Pancreas (tissue), 10 donors: ENCODE results near the gene CDC34. TPM values are rescaled to one million over a fixed set of nuclear protein-coding genes. Genes with fewer than 3 reads are reported as not detected.

Experiments used
- ATAC-seq, 4 donors: fragments of 200-7000 bp; cut with Tn5 transposase; one replicate each; pipeline versions ENCODE4 v1.8.0 to v1.9.1; 2020; ENCODE audit warnings: mild to moderate bottlenecking in 4 of 4, moderate library complexity in 4 of 4
- DNase-seq, 6 donors: peaks; one replicate each; pipeline ENCODE4 v3.0.0-alpha.2; 2020
- FAIRE-seq: peaks from 2 replicates; lab custom pipeline; 2012; peaks lifted over from hg19 to GRCh38; lab: Jason Lieb, UNC
- H3K27ac ChIP-seq, 4 donors: fragments of 200-600 bp; sonication (generic); 1 replicate in 3 of 4; 2 replicates in 1 of 4; pipeline versions ENCODE4 v1.5.0 to v1.8.0; 2020
- H3K27me3 ChIP-seq, 4 donors: fragments of 200-600 bp; one replicate each; pipeline ENCODE4 v1.8.0; 2021
- H3K36me3 ChIP-seq, 3 donors: fragments of 200-600 bp; sonication (generic) in 1 of 3; one replicate each; pipeline versions ENCODE4 v1.5.0 to v1.8.0; 2020 to 2021
- H3K4me1 ChIP-seq, 3 donors: fragments of 200-600 bp; one replicate each; pipeline ENCODE4 v1.8.0; 2021
- H3K4me3 ChIP-seq, 4 donors: fragments of 200-600 bp; sonication (generic) in 2 of 4; one replicate each; pipeline versions ENCODE4 v1.5.0 to v1.8.0; 2020 to 2021
- H3K9me3 ChIP-seq, 4 donors: fragments of 200-600 bp; one replicate each; pipeline ENCODE4 v1.8.0; 2021
- WGBS, 2 donors: extraction: QIAGEN DNeasy Blood & Tissue Kit; methylation state at CpG; one replicate each; pipeline ENCODE4 v1.1.7; 2013; 5-methylcytosine and 5-hydroxymethylcytosine counted together
- intact Hi-C, 3 donors: fragments of 100-400 bp; cut with DNase I; formaldehyde crosslinking; loops; one replicate each; pipeline versions ENCODE4 v1.11.1 to v1.14.2; 2022
- polyA plus RNA-seq, 2 donors: library from polyadenylated mRNA; stranded (reverse); fragments of 200-250 nt; gene quantifications; one replicate each; pipeline ENCODE4 v1.2.3, GENCODE V29; 2013
- total RNA-seq, 6 donors: library from RNA; stranded (reverse); fragmentation: NEBNext Ultra II Directional in 4 of 6; extraction: Animal tissue kit (Norgen Biotek cat#: 25700) in 4 of 6; gene quantifications; one replicate each; pipeline versions ENCODE4 v1.2.1 to v1.2.4, GENCODE V29; 2021 to 2023
- TF ChIP-seq, protein P1 (sequence below), 4 donors: fragments of 200-600 bp; sonication (generic) in 3 of 4; IDR thresholded peaks; one replicate each; pipeline versions ENCODE4 v1.5.0 to v1.8.0; 2021; ENCODE audit warnings: antibody characterized with exemption in 4 of 4
- donor health status: healthy with polysubstance abuse.
- donor health status: DM: no; HTN: no; CAD: no; lungs with moderate emphysema.
- donor health status: DM: no; HTN: no; CAD: no.
- donor health status: control.
- donor health status: control.
- donor health status: Bipolar disorder and iron deficiency.
- donor health status: DM: yes; HTN: yes; CAD: no.
- donor health status: DM: no; HTN: no; CAD: no.
- donor health status: DM: no; HTN: no; CAD: no.
- donor health status: DM: yes; HTN: yes; CAD: no.

CDC34 gene
- total and polyA plus RNA-seq, 8 donors, result 26.2 to 107 (median 45.6) TPM

DNA sequence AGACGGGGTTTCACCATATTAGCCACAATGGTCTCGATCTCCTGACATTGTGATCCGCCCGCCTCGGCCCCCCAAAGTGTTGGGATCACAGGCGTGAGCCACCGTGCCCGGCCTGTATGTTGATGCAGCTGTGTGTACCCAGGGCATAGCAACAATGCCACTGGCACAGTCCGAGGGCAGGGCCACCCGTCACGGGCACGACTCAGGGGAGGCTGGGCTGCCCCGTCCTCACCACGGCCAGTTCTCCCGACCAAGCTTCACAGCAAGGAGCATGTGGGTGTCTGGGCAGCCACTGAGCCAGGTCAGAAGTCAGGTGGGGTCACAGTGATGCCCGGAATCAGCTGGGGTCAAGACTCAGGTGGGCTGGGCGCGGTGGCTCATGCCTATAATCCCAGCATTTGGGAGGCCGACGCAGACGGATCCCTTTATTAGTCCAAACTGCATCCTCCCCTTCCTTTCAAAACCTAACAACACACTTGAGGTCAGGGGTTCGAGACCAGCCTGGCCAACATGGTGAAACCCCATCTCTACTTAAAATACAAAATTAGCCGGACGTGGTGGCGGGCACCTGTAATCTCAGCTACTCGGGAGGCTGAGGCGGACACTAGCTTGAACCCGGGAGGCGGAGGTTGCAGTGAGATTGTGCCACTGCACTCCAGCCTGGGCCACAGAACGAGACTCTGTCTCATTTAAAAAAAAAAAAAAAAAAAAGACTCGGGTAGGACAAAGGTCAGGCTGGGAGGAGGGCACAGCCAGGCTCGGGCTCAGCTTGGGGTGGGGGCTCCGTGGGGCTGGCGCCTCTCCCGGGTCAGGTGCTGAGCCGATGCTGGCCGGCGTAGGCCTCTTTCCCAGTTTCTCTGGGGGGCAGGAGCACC lies 1.2 kb upstream of the CDC34 start:
- peak overlapping the region; percentile 77 to 94 (median 86) for H3K27ac ChIP-seq
- ATAC-seq (peak in 2 of 4 donors; percentile 10 to 15), FAIRE-seq (no peak), DNase-seq (peak in 3 of 6 donors; percentile 54 to 82 (median 58))
- WGBS, 2 donors, result 57 to 62% methylated on average over 38 of the region's 38 CpGs
- peak overlapping the region; percentile 87 to 100 (median 96) for H3K4me3 ChIP-seq
- intact Hi-C loops, result no loop called here
- no peaks in the 10 kb centered on the region for H3K9me3 ChIP-seq
- H3K4me1 ChIP-seq, result peaks cover 7 to 21% (median 12%) of the 10 kb centered on the region in 3 donors
- TF ChIP-seq, protein P1, sequence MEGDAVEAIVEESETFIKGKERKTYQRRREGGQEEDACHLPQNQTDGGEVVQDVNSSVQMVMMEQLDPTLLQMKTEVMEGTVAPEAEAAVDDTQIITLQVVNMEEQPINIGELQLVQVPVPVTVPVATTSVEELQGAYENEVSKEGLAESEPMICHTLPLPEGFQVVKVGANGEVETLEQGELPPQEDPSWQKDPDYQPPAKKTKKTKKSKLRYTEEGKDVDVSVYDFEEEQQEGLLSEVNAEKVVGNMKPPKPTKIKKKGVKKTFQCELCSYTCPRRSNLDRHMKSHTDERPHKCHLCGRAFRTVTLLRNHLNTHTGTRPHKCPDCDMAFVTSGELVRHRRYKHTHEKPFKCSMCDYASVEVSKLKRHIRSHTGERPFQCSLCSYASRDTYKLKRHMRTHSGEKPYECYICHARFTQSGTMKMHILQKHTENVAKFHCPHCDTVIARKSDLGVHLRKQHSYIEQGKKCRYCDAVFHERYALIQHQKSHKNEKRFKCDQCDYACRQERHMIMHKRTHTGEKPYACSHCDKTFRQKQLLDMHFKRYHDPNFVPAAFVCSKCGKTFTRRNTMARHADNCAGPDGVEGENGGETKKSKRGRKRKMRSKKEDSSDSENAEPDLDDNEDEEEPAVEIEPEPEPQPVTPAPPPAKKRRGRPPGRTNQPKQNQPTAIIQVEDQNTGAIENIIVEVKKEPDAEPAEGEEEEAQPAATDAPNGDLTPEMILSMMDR (IDR thresholded peaks at IDR 0.05), result no peak
- H3K27me3 ChIP-seq, result no peaks in the 10 kb centered on the region
- H3K36me3 ChIP-seq, result no peaks in the 10 kb centered on the region

DNA sequence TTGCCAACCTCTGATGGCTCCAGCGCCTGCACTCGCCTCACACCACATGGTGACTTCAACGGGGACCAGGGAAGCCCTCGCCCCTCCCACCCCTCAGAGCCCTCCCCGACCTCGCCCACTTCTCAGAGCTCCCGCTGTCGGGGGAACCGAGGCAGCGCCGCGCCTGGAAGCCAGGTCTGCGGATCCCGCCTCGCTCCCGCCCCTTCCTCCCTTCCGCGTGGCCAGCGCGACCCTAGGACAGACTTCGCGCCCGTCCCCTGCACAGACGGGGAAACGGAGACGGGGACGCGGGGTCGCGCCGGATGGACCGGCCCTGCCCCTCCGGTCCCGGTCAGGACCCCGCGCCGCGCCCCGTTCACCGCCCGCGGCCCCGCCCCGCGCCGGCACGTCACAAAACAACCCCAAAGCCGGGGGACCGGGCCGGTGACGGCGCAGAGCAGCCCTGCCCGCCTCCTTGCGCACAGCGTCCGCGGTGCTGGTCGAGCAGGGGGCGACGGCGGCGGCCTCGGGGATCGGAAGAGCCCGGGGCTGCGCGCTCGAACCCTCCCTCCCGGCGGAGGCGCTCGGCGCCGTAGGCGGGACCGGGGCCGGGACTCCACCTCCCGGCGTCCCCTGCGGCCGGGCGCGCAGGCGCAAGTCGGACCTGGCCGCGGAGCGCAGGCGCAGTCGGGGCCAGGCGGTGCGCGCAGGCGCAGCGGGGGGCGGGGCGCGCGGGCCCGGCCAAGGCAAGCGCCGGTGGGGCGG lies 379 bp upstream of the CDC34 start:
- no peaks in the 10 kb centered on the region for H3K9me3 ChIP-seq
- H3K27ac ChIP-seq, result peak overlapping the region; percentile 77 to 94 (median 86)
- H3K4me1 ChIP-seq, result peaks cover 7 to 23% (median 13%) of the 10 kb centered on the region in 3 donors
- H3K36me3 ChIP-seq, result peaks cover 0 to 2% (median 0%) of the 10 kb centered on the region in 3 donors
- peak; percentile 73 to 98 (median 91) for DNase-seq
- WGBS, 2 donors, result 0 to 1% methylated on average over 31 to 103 of the region's 103 CpGs
- TF ChIP-seq, protein P1 (IDR thresholded peaks at IDR 0.05), result no peak
- ATAC-seq, result peak; percentile 65 to 83 (median 80)
- H3K4me3 ChIP-seq, result peak overlapping the region; percentile 87 to 100 (median 96)
- intact Hi-C loops, result no loop called here
- H3K27me3 ChIP-seq, result no peaks in the 10 kb centered on the region
- FAIRE-seq, result no peak

DNA sequence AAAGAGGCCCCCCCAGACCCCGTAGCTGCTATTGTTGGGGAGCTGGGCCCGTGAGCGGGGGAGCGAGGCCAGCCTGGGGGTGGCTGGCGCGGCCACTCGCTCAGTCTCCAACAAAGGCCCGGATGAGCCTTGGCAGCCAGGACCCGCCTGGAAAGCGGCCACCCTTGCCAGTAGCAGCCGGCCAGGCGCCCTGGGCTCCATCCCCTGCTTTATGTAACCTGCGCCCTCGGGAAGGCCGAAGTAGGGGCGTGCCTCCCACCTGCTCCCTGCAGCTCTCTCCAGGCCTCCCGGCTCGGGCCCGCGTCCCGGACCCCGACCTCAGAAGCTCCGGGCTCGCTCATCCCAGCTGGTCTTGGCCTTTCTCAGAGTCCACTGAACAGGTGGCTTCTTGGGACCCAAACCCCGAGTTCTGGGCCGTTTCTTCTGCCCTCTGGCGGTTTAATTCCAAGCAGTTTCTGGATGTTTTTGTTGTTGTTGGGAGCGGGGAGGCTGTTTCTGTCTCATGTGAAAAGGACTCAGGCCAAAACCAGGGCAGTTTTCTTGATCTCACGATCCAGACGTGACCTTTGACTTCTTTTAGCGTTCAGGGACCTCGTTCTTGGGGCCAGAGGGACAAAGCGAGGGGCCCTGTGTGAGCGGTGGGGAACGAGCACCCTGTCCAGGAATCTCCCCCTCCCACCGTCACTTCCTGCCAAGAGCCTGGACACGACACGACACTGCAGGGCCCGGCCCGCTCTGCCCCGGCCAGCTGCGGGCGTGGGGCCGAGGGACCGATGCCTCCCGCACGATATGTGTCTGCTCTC lies 1.2 kb downstream of the CDC34 start:
- peaks cover 7 to 23% (median 13%) of the 10 kb centered on the region in 3 donors for H3K4me1 ChIP-seq
- ATAC-seq (peak; percentile 57 to 66 (median 62)), DNase-seq (peak; percentile 73 to 95 (median 84)), FAIRE-seq (no peak)
- WGBS, 2 donors, result 0 to 1% methylated on average over 42 to 47 of the region's 47 CpGs
- H3K27me3 ChIP-seq, result no peaks in the 10 kb centered on the region
- peaks cover 0 to 12% (median 6%) of the 10 kb centered on the region in 3 donors for H3K36me3 ChIP-seq
- peak overlapping the region; percentile 55 to 81 (median 78) for H3K27ac ChIP-seq
- no peaks in the 10 kb centered on the region for H3K9me3 ChIP-seq
- intact Hi-C loops, result no loop called here
- H3K4me3 ChIP-seq, result peak overlapping the region; percentile 82 to 100 (median 96)
- TF ChIP-seq, protein P1 (IDR thresholded peaks at IDR 0.05), result peak in 2 of 4 donors; percentile 20 to 24

DNA sequence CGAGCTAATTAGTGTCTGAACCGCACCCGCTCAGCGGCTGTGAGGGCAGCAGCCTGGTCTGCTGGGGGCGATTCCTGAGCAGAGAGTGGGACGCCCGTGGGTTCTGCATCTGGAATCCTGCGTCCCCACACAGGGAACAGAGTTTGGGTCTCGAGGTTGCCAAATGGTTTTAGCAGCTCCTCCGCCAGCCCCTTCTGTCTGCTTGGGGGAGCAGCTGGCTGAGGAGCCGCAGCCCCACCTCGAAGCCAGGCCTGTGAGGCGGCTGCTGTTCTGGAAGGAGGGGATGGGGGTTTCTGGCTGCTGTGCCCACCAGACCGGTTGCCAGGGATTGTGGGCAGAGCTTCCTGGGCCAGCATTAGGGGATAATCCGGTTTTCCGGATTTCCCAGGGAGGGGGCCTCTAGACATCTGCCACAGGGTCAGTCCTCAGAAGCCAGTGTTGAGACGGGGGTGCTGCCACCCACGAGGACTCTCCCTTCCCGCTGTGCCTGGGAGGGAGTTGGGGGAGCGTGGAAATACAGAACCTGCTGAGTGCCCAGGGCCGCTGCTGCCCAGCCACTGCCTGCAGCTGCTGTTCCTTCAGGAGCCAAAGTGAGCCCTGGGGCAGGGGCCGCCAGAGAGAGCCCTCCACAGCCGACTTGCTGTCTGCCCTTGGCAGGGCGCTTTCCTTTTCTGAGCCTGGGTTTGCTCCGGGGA lies 2.0 kb downstream of the CDC34 start:
- Histone ChIP-seq H3K27me3 (no peaks in the 10 kb centered on the region), H3K27ac (peak overlapping the region; percentile 55 to 81 (median 78)), H3K4me3 (peak overlapping the region; percentile 82 to 100 (median 96)), H3K36me3 (peaks cover 0 to 19% (median 6%) of the 10 kb centered on the region in 3 donors), H3K9me3 (no peaks in the 10 kb centered on the region), H3K4me1 (peaks cover 7 to 23% (median 13%) of the 10 kb centered on the region in 3 donors)
- intact Hi-C loops, result no loop called here
- ATAC-seq, result no peak
- 18 to 25% methylated on average over 24 to 25 of the region's 25 CpGs for WGBS, 2 donors
- TF ChIP-seq, protein P1 (IDR thresholded peaks at IDR 0.05), result no peak
- peak in 2 of 6 donors; percentile 44 to 77 for DNase-seq
- no peak for FAIRE-seq
